Neuronal stem cell (in vitro differentiated cells): ENCODE measurements around the gene MYO15B.

Source experiments
- DNase-seq: peaks from one replicate; pipeline ENCODE4 v3.0.0-alpha.2; 2013; ENCODE audit warnings: low spot score
- H2AFZ ChIP-seq: one replicate; pipeline ENCODE4 v1.6.1; 2013; ENCODE audit warnings: mild to moderate bottlenecking, low read length, inconsistent platforms
- H2AK5ac ChIP-seq: 2 replicates; pipeline ENCODE4 v1.6.1; 2013; ENCODE audit warnings: low read depth, mild to moderate bottlenecking, inconsistent platforms, low read length, moderate library complexity, mixed read lengths
- H2BK120ac ChIP-seq: 2 replicates; pipeline ENCODE4 v1.6.1; 2013; ENCODE audit warnings: low read depth, mild to moderate bottlenecking, inconsistent platforms, low read length, moderate library complexity, mixed read lengths
- H2BK12ac ChIP-seq: one replicate; pipeline ENCODE4 v1.6.1; 2013; ENCODE audit warnings: low read length, inconsistent platforms
- H2BK15ac ChIP-seq: 2 replicates; pipeline ENCODE4 v1.6.1; 2013; ENCODE audit warnings: mild to moderate bottlenecking, low read length, inconsistent platforms, mixed read lengths
- H2BK5ac ChIP-seq: one replicate; pipeline ENCODE4 v1.6.1; 2013; ENCODE audit warnings: inconsistent platforms, mild to moderate bottlenecking, low read length, moderate library complexity
- H3K14ac ChIP-seq: one replicate; pipeline ENCODE4 v1.6.1; 2013; ENCODE audit warnings: low read length, inconsistent platforms
- H3K18ac ChIP-seq: 2 replicates; pipeline ENCODE4 v1.6.1; 2013; ENCODE audit warnings: low read length, inconsistent platforms
- H3K23ac ChIP-seq: 2 replicates; pipeline ENCODE4 v1.6.1; 2013; ENCODE audit warnings: low read depth, mild to moderate bottlenecking, mixed read lengths, low read length, inconsistent platforms; ENCODE audit not compliant: poor library complexity
- H3K27ac ChIP-seq: replicated peaks from 3 replicates; pipeline ENCODE4 v1.5.1; 2013; ENCODE audit warnings: low read length, inconsistent platforms
- H3K27me3 ChIP-seq, 3 experiments: 2 replicates each; pipeline ENCODE4 v1.6.1; 2013; ENCODE audit warnings: low read length in 3 of 3, mild to moderate bottlenecking in 2 of 3, inconsistent platforms in 1 of 3, low read depth in 1 of 3, mixed read lengths in 1 of 3, moderate library complexity in 1 of 3; ENCODE audit not compliant: control insufficient read depth in 3 of 3, insufficient read depth in 3 of 3
- H3K36me3 ChIP-seq, 2 donors: replicated peaks in 1 of 2; 2 replicates each; pipeline ENCODE4 v1.6.1; 2013; ENCODE audit warnings: low read length in 2 of 2; ENCODE audit not compliant: control insufficient read depth in 2 of 2, insufficient read depth in 2 of 2
- H3K4ac ChIP-seq: 2 replicates; pipeline ENCODE4 v1.6.1; 2013; ENCODE audit warnings: inconsistent platforms, mild to moderate bottlenecking, low read length, moderate library complexity
- H3K4me1 ChIP-seq, 2 donors: 1 replicate in 1 of 2; 2 replicates in 1 of 2; pipeline ENCODE4 v1.6.1; 2013; ENCODE audit warnings: low read length in 2 of 2, low read depth in 1 of 2; ENCODE audit not compliant: control insufficient read depth in 2 of 2, insufficient read depth in 1 of 2
- H3K4me2 ChIP-seq: one replicate; pipeline ENCODE4 v1.6.1; 2013; ENCODE audit warnings: mild to moderate bottlenecking, low read length, inconsistent platforms; ENCODE audit not compliant: insufficient read depth, poor library complexity, severe bottlenecking
- H3K4me3 ChIP-seq, 2 donors: 2 replicates each; pipeline ENCODE4 v1.5.1; 2013; ENCODE audit warnings: low read length in 2 of 2, mild to moderate bottlenecking in 2 of 2, inconsistent platforms in 1 of 2, moderate library complexity in 1 of 2
- H3K79me1 ChIP-seq: one replicate; pipeline ENCODE4 v1.6.1; 2013; ENCODE audit warnings: low read depth, mild to moderate bottlenecking, inconsistent platforms, low read length, moderate library complexity
- H3K9ac ChIP-seq: one replicate; pipeline ENCODE4 v1.6.1; 2013; ENCODE audit warnings: mild to moderate bottlenecking, low read depth, low read length, inconsistent platforms; ENCODE audit not compliant: poor library complexity
- H3K9me3 ChIP-seq, 2 donors: replicated peaks in 1 of 2; 2 replicates each; pipeline versions ENCODE3 to v1.6.1; 2013; ENCODE audit warnings: low read length in 2 of 2, mild to moderate bottlenecking in 2 of 2, inconsistent platforms in 1 of 2, low read depth in 1 of 2, mixed read lengths in 1 of 2, moderate library complexity in 1 of 2; ENCODE audit not compliant: control insufficient read depth in 2 of 2, insufficient read depth in 1 of 2
- H4K8ac ChIP-seq: one replicate; pipeline ENCODE4 v1.6.1; 2013; ENCODE audit warnings: low read depth, mild to moderate bottlenecking, inconsistent platforms, low read length, moderate library complexity
- H4K91ac ChIP-seq: one replicate; pipeline ENCODE4 v1.6.1; 2013; ENCODE audit warnings: low read length, low read depth, mild to moderate bottlenecking, inconsistent platforms; ENCODE audit not compliant: poor library complexity
- WGBS, 2 donors: extraction: QIAGEN DNeasy Blood & Tissue Kit; methylation state at CpG; one replicate each; pipeline ENCODE4 v1.1.7; 2013; ENCODE audit warnings: missing lambda C conversion rate in 2 of 2, mixed read lengths in 1 of 2; ENCODE audit not compliant: insufficient read length in 2 of 2, insufficient replicate concordance in 1 of 2; ENCODE audit errors: extremely low coverage in 2 of 2; 5-methylcytosine and 5-hydroxymethylcytosine counted together

Gene MYO15B

GRCh38 chr17:75542229-75542628 is 45.4 kb upstream of the MYO15B start:
- Histone ChIP-seq H2BK5ac (no peak overlapping the region), H3K4ac (no peak overlapping the region), H3K18ac (peak overlapping the region; percentile 90), H3K4me2 (no peak overlapping the region), H3K36me3 (no peaks in the 10 kb centered on the region), H2BK12ac (peak overlapping the region; percentile 44), H2BK120ac (no peak overlapping the region), H4K91ac (peak overlapping the region; percentile 22), H3K14ac (no peak overlapping the region), H3K27me3 (peaks cover 0 to 54% (median 0%) of the 10 kb centered on the region in 3 experiments), H3K4me1 (peaks cover 0 to 15% of the 10 kb centered on the region in 2 donors), H3K79me1 (peaks cover 2% of the 10 kb centered on the region), H3K27ac (peak overlapping the region; percentile 56), H2AFZ (peak overlapping the region; percentile 33), H3K9me3 (no peaks in the 10 kb centered on the region), H3K4me3 (no peak overlapping the region), H4K8ac (no peak overlapping the region), H3K23ac (no peak overlapping the region), H2BK15ac (no peak overlapping the region), H2AK5ac (peak overlapping the region; percentile 51), H3K9ac (peak overlapping the region; percentile 18)
- WGBS, 2 donors = no CpG with 5 or more reads among the region's 8 CpGs
- DNase-seq = no peak

GRCh38 chr17:75542728-75543336 is 44.8 kb upstream of the MYO15B start:
- peak overlapping the region; percentile 12 for H2AK5ac ChIP-seq
- no peak overlapping the region for H3K4me3 ChIP-seq
- H2BK12ac ChIP-seq = peak overlapping the region; percentile 24
- no peak overlapping the region for H3K4me2 ChIP-seq
- H3K36me3 ChIP-seq = no peaks in the 10 kb centered on the region
- H3K18ac ChIP-seq = peak overlapping the region; percentile 91
- DNase-seq = no peak
- H3K9me3 ChIP-seq = no peaks in the 10 kb centered on the region
- H3K4me1 ChIP-seq = peaks cover 0 to 15% of the 10 kb centered on the region in 2 donors
- no peak overlapping the region for H3K14ac ChIP-seq
- no peak overlapping the region for H4K8ac ChIP-seq
- peak overlapping the region; percentile 41 for H3K27ac ChIP-seq
- no peak overlapping the region for H3K4ac ChIP-seq
- no peak overlapping the region for H2BK5ac ChIP-seq
- no peak overlapping the region for H3K23ac ChIP-seq
- H3K79me1 ChIP-seq = peaks cover 2% of the 10 kb centered on the region
- peaks cover 0 to 57% (median 0%) of the 10 kb centered on the region in 3 experiments for H3K27me3 ChIP-seq
- no peak overlapping the region for H4K91ac ChIP-seq
- H2AFZ ChIP-seq = peak overlapping the region; percentile 33
- no peak overlapping the region for H3K9ac ChIP-seq
- H2BK15ac ChIP-seq = no peak overlapping the region
- no CpG with 5 or more reads among the region's 15 CpGs for WGBS, 2 donors
- no peak overlapping the region for H2BK120ac ChIP-seq

GRCh38 chr17:75544250-75544649 is 43.4 kb upstream of the MYO15B start:
- Histone ChIP-seq H3K4me2 (no peak overlapping the region), H3K9me3 (no peaks in the 10 kb centered on the region), H3K23ac (no peak overlapping the region), H2BK5ac (no peak overlapping the region), H3K14ac (no peak overlapping the region), H2AFZ (no peak overlapping the region), H4K91ac (no peak overlapping the region), H3K4me3 (no peak overlapping the region), H3K18ac (no peak overlapping the region), H3K36me3 (no peaks in the 10 kb centered on the region), H4K8ac (no peak overlapping the region), H2BK15ac (peak overlapping the region; percentile 44), H2BK120ac (peak overlapping the region; percentile 55), H2BK12ac (no peak overlapping the region), H3K79me1 (peaks cover 2% of the 10 kb centered on the region), H3K4ac (peak overlapping the region; percentile 4), H3K27me3 (peaks cover 0 to 60% (median 0%) of the 10 kb centered on the region in 3 experiments), H3K27ac (no peak overlapping the region), H3K9ac (peak overlapping the region; percentile 25), H2AK5ac (peak overlapping the region; percentile 58), H3K4me1 (peaks cover 2 to 18% of the 10 kb centered on the region in 2 donors)
- no CpG with 5 or more reads among the region's 8 CpGs for WGBS, 2 donors
- no peak for DNase-seq

GRCh38 chr17:75546181-75546580 is 41.4 kb upstream of the MYO15B start:
- DNase-seq = no peak
- no peak overlapping the region for H2BK12ac ChIP-seq
- no peak overlapping the region for H3K14ac ChIP-seq
- H4K91ac ChIP-seq = no peak overlapping the region
- H2BK15ac ChIP-seq = no peak overlapping the region
- H3K79me1 ChIP-seq = peaks cover 2% of the 10 kb centered on the region
- H2BK5ac ChIP-seq = no peak overlapping the region
- no peak overlapping the region for H3K27ac ChIP-seq
- peak overlapping the region; percentile 17 for H3K23ac ChIP-seq
- H3K36me3 ChIP-seq = no peaks in the 10 kb centered on the region
- H3K9ac ChIP-seq = no peak overlapping the region
- H3K27me3 ChIP-seq = peaks cover 0 to 64% (median 0%) of the 10 kb centered on the region in 3 experiments
- H3K4me3 ChIP-seq = no peak overlapping the region
- no peak overlapping the region for H3K4ac ChIP-seq
- H3K4me2 ChIP-seq = no peak overlapping the region
- no peak overlapping the region for H2BK120ac ChIP-seq
- peaks cover 5 to 27% of the 10 kb centered on the region in 2 donors for H3K4me1 ChIP-seq
- no peak overlapping the region for H2AK5ac ChIP-seq
- H3K18ac ChIP-seq = no peak overlapping the region
- H2AFZ ChIP-seq = no peak overlapping the region
- no peaks in the 10 kb centered on the region for H3K9me3 ChIP-seq
- WGBS, 2 donors = no CpG with 5 or more reads among the region's 13 CpGs
- no peak overlapping the region for H4K8ac ChIP-seq
